BJ (cell line): ENCODE measurements around the gene AADACL3. TPM values are rescaled to one million over a fixed set of nuclear protein-coding genes. Genes with fewer than 3 reads are reported as not detected.

Source experiments
- CTCF ChIA-PET: fragments of 350-600 bp; formaldehyde crosslinking; extraction: SDS; loops from one replicate; lab custom pipeline; 2021; ENCODE audit warnings: antibody characterized with exemption, inconsistent platforms; lab: Yijun Ruan, JAX
- POLR2A ChIA-PET: fragments of 300-600 bp; sonication (Branson Sonifier 250); formaldehyde crosslinking; extraction: SDS; loops from one replicate; lab custom pipeline; 2021; ENCODE audit warnings: antibody characterized with exemption; lab: Charles Lee
- DNase-seq: peaks from one replicate; pipeline ENCODE4 v3.0.0-alpha.2; 2011; ENCODE audit warnings: low read depth
- H3K27me3 ChIP-seq: 2 replicates; pipeline ENCODE4 v1.6.0; 2011; ENCODE audit warnings: low read length; ENCODE audit not compliant: control insufficient read depth, insufficient read depth
- H3K36me3 ChIP-seq: 2 replicates; pipeline ENCODE4 v1.5.1; 2011; ENCODE audit warnings: low read length; ENCODE audit not compliant: control insufficient read depth, insufficient read depth
- H3K4me3 ChIP-seq: 2 replicates; pipeline ENCODE4 v1.5.1; 2011; ENCODE audit warnings: low read depth, mild to moderate bottlenecking, control low read depth, low read length
- polyA plus RNA-seq: library from polyadenylated mRNA; depleted of rRNA; stranded (reverse); fragments of >200 nt; gene quantifications from 2 replicates; pipeline ENCODE4 v1.2.3, GENCODE V29; 2011
- TF ChIP-seq, protein P1 (sequence below): IDR thresholded peaks from 2 replicates; pipeline ENCODE4 v1.5.1; 2011; ENCODE audit warnings: low read depth, mild to moderate bottlenecking, control low read depth, inconsistent platforms, low read length, moderate library complexity; ENCODE audit not compliant: insufficient read depth

AADACL3 gene
- polyA plus RNA-seq, 1 experiment, result not detected

DNA sequence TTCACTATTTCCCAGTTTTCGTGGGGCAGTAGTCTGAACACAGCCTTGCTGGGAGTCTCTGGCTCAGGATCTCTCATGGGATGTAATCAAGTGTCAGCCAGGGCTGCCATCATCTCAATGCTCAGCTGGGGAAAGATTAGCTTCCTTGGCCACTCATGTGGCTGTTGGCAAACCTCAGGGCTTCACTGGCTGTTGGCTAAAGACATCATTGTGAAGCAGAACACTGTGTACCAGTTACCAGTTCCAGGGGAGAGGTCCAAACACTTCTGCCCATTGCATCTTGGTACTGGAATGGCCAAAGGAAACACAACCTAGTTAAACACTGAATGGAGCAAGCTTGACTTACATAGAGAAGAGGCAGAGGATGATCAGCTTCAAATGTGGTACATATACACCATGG, 38.3 kb upstream of the AADACL3 start:
- Histone ChIP-seq H3K4me3 (no peak overlapping the region), H3K36me3 (no peaks in the 10 kb centered on the region), H3K27me3 (no peaks in the 10 kb centered on the region)
- CTCF ChIA-PET, result no interaction called here
- TF ChIP-seq, protein P1, sequence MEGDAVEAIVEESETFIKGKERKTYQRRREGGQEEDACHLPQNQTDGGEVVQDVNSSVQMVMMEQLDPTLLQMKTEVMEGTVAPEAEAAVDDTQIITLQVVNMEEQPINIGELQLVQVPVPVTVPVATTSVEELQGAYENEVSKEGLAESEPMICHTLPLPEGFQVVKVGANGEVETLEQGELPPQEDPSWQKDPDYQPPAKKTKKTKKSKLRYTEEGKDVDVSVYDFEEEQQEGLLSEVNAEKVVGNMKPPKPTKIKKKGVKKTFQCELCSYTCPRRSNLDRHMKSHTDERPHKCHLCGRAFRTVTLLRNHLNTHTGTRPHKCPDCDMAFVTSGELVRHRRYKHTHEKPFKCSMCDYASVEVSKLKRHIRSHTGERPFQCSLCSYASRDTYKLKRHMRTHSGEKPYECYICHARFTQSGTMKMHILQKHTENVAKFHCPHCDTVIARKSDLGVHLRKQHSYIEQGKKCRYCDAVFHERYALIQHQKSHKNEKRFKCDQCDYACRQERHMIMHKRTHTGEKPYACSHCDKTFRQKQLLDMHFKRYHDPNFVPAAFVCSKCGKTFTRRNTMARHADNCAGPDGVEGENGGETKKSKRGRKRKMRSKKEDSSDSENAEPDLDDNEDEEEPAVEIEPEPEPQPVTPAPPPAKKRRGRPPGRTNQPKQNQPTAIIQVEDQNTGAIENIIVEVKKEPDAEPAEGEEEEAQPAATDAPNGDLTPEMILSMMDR, result no peak
- no peak for DNase-seq
- POLR2A ChIA-PET, result no interaction called here

DNA sequence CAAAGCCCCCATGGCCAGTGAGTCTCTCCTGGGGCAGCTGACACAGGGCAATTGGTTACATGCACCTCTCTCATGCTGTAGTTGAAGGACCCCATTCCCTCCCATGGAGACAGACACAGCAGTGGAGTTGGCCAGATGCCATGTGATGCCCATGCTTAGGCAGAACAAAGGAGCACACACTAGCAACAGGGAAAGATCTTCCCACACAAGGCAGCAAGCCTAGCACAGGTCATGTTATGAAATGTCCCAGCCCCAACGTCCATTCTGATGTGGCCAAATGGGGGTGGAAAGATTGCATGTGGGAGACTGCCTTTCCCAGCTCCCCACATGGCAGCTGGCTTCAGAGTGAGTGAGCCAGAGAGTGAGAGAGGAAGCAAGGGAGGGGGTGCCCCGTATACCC, 37.6 kb upstream of the AADACL3 start:
- CTCF ChIA-PET, result interaction anchor here (0.6 to 0.7 kb wide), 2 partner anchors 8 to 285 kb away, joined by 3 read pairs; no protein-coding TSS in a partner anchor
- TF ChIP-seq, protein P1, result no peak
- Histone ChIP-seq H3K27me3 (no peaks in the 10 kb centered on the region), H3K36me3 (no peaks in the 10 kb centered on the region), H3K4me3 (no peak overlapping the region)
- no peak for DNase-seq
- POLR2A ChIA-PET, result no interaction called here

DNA sequence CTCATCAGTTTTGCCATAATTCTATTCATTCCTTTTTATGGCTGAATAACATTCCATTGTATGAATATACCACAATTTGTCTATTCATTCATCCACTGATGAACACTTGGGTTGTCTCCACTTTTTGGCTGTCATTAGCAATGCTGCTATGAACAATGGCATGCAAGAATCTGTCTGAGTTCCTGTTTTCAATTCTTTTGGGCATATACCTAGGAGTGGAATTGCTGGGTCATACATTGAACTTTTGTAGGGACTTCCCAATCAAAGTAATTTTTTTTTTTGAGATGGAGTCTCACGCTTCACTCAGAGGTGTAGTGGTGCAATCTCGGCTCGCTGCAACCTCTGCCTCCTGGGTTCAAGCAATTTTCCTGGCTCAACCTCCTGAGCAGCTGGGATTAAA, 37.1 kb upstream of the AADACL3 start:
- POLR2A ChIA-PET, result no interaction called here
- CTCF ChIA-PET, result interaction anchor here (0.6 to 0.7 kb wide), 2 partner anchors 9 to 285 kb away, joined by 3 read pairs; no protein-coding TSS in a partner anchor
- TF ChIP-seq, protein P1, result no peak
- DNase-seq, result no peak
- Histone ChIP-seq H3K27me3 (no peaks in the 10 kb centered on the region), H3K4me3 (no peak overlapping the region), H3K36me3 (no peaks in the 10 kb centered on the region)

DNA sequence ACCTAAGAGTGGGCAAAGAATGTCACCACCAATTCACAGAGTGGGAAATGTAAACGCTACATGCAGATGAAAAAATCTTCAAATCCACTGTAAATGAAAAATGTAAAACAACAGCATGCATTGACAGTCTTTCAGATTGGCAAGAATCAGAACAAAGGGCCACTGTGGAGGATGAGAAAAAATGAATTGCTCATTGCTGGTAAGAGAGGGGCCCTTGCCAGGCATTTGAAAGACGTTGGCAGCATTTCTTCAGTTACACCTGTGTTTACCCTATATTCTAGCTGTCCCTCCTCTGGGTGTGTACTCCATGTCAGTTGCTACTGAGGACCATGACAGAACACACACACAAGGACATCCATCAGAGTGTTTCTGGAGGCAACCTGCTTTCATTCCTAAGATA, 25.8 kb upstream of the AADACL3 start:
- ChIA-PET CTCF (no interaction called here), POLR2A (no interaction called here)

DNA sequence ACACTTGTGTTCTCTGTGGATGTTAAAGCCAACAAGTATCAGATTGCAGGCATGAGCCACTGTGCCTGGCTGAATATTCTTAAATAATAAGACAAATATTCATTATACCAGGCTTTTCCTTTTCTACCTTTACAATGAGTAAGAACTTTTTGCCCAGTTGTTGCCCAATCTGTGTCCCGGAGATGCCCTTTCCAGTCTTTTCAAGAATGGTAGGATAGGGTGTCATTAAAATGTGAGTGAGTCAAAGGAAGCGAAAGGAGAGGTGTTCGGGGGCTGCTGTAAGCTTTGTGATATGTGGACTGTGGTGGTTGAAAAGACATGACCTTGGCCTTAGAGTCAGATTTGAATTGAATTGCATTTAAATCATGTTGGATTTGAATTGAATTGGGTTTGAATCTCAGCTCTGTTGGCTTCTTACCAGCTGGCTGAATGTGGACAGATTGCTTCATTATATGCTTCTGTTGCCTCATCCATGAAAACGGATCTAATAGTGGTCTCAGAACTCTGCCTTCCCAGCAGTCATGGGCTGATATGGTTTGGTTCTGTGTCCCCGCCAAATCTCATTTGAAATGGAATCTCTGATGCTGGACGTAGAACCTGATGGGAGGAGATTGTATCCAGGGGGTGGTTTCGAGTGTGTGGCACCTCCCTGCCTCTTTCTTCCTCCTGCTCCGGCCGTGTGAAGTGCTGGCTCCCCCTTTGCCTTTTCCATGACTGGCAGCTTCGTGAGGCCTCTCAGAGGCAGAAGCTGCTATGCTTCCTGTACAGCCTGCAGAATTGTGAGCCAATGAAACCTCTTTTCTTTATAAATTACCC, 22.7 kb upstream of the AADACL3 start:
- no peak for DNase-seq
- CTCF ChIA-PET, result interaction anchor here (1.0 kb wide), 1 partner anchor 23 kb away, joined by 3 read pairs; no protein-coding TSS in a partner anchor
- TF ChIP-seq, protein P1, result no peak
- no peak overlapping the region for H3K4me3 ChIP-seq
- no peaks in the 10 kb centered on the region for H3K27me3 ChIP-seq
- POLR2A ChIA-PET, result no interaction called here
- no peaks in the 10 kb centered on the region for H3K36me3 ChIP-seq

More for the DNA sequence above, 25.8 kb upstream of the AADACL3 start:
- TF ChIP-seq, protein P1, result no peak
- DNase-seq, result no peak
- H3K27me3 ChIP-seq, result no peaks in the 10 kb centered on the region
- H3K36me3 ChIP-seq, result no peaks in the 10 kb centered on the region
- no peak overlapping the region for H3K4me3 ChIP-seq
